ENCODE data around the gene USP13.

The USP13 gene

DNA sequence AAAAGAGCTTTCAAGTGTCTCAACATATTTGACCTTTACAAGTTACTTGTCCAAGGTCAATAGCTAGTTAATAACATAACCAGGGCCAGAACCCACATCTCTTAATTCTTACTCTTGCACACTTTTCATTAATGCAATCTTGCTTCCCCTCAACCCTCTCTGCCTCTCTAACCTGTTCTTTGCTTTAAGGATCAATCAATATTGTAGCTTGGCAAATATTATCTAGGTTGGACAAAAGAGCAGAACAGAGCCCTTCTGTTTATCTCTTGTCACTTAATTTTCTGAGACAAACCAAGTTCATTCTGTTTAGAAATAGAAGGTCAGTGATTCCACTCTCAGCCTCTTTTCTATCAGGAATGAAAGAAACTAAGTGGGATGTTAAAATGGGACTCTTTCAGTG is 180.5 kb downstream of the USP13 start:
- no peak for DNase-seq (ENCODE audit: low spot score)
- in situ Hi-C loops (cut with MboI; ENCODE audit: low sequenced_read_pairs, unreplicated experiment): no loop called here
- TF ChIP-seq, protein P1, sequence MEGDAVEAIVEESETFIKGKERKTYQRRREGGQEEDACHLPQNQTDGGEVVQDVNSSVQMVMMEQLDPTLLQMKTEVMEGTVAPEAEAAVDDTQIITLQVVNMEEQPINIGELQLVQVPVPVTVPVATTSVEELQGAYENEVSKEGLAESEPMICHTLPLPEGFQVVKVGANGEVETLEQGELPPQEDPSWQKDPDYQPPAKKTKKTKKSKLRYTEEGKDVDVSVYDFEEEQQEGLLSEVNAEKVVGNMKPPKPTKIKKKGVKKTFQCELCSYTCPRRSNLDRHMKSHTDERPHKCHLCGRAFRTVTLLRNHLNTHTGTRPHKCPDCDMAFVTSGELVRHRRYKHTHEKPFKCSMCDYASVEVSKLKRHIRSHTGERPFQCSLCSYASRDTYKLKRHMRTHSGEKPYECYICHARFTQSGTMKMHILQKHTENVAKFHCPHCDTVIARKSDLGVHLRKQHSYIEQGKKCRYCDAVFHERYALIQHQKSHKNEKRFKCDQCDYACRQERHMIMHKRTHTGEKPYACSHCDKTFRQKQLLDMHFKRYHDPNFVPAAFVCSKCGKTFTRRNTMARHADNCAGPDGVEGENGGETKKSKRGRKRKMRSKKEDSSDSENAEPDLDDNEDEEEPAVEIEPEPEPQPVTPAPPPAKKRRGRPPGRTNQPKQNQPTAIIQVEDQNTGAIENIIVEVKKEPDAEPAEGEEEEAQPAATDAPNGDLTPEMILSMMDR (IDR thresholded peaks at IDR 0.05; ENCODE audit: borderline replicate concordance, control extremely low read depth, extremely low read depth, insufficient read depth, missing control alignments): no peak

DNA sequence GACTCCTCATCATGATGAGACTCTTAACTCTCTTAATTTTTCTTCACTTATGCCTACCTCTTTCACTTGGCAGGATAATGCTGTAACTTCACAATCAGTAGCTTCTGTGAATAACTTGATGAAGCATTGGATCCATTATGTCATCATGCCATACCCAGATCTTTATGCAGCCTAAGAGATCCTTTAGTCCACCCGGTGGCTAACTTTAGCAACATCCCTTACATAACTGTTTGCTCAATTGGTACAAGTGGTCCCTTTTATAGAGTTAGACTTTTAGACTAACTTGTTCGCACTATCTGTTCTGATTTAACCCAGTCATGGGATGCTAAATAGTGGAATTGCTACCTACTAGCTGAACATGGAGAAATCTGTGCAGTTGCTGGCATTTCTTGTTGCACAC is 184.5 kb downstream of the USP13 start:
- no peak for DNase-seq (ENCODE audit: low spot score)
- in situ Hi-C loops (cut with MboI; ENCODE audit: low sequenced_read_pairs, unreplicated experiment): no loop called here
- TF ChIP-seq, protein P1 (IDR thresholded peaks at IDR 0.05; ENCODE audit: borderline replicate concordance, control extremely low read depth, extremely low read depth, insufficient read depth, missing control alignments): no peak
